ENCODE measurements around the gene ZNF532. TPM values are rescaled to one million over a fixed set of nuclear protein-coding genes. Genes with fewer than 3 reads are reported as not detected.

ZNF532 gene
- total and polyA plus RNA-seq, 2 of the 13 experiments (the other 11 are each of a cell fraction or from before 2014, with no cell fraction given): not detected

- no peak overlapping the region for H2AFZ ChIP-seq (ENCODE audit: low read length)
- no peak for ATAC-seq
- no peaks in the 10 kb centered on the region for H3K79me2 ChIP-seq (ENCODE audit: insufficient read depth, low read length)
- no peaks in the 10 kb centered on the region for H3K4me1 ChIP-seq (ENCODE audit: insufficient read depth, low read length)
- in situ Hi-C loops (cut with HindIII; ENCODE audit: extremely low pct_ligation_motif_present, low pct_unique_long_range_greater_than_20kb): no loop called here
- no peak overlapping the region for H3K4me2 ChIP-seq (ENCODE audit: low read depth, low read length)
- intact Hi-C loops (cut with micrococcal nuclease; ENCODE audit: unreplicated experiment): no loop called here
- no peak for DNase-seq (ENCODE audit: low spot score)
- H3K27me3 ChIP-seq (ENCODE audit: control insufficient read depth in 1 of 2, insufficient read depth in 2 of 2, low read length in 2 of 2): peaks cover 0 to 7% of the 10 kb centered on the region in 2 experiments; a peak in 1 of 5 replicates
- H4K20me1 ChIP-seq (ENCODE audit: insufficient read depth, low read length): no peaks in the 10 kb centered on the region
- CTCF ChIA-PET (ENCODE audit: low intra/inter-chr PET ratio, low total read pairs): no interaction called here
- no peak overlapping the region for H3K27ac ChIP-seq (ENCODE audit: extremely low read length, insufficient read depth, low read length)
- H3K4me3 ChIP-seq (replicated peaks in 1 of 3; ENCODE audit: insufficient read depth in 1 of 3, low read depth in 2 of 3, low read length in 3 of 3): no peak overlapping the region
- BruUV-seq (replicated peaks): no TSS peak
- H3K36me3 ChIP-seq (replicated peaks in 1 of 2; ENCODE audit: control insufficient read depth in 1 of 2, insufficient read depth in 2 of 2, low read length in 2 of 2): no peaks in the 10 kb centered on the region
- H3K9ac ChIP-seq (ENCODE audit: insufficient read depth, low read depth, low read length): no peak overlapping the region
- H3K9me3 ChIP-seq (ENCODE audit: low read length): no peaks in the 10 kb centered on the region
- FAIRE-seq: no peak
- 52% methylated on average over 6 of the region's 6 CpGs for WGBS (ENCODE audit: low lambda C conversion rate)
- TF ChIP-seq NFE2L1 (CRISPR knock-in tag; IDR thresholded peaks at IDR 0.05; ENCODE audit: borderline replicate concordance): no peak
- no peak for TF ChIP-seq IRX3 (CRISPR knock-in tag; IDR thresholded peaks at IDR 0.05; ENCODE audit: borderline replicate concordance, low read depth)
- TF ChIP-seq ARNT (IDR thresholded peaks at IDR 0.05): no peak
- TF ChIP-seq ZNF572 (CRISPR knock-in tag; IDR thresholded peaks at IDR 0.05): no peak
- no peak for TF ChIP-seq PATZ1 (CRISPR knock-in tag; IDR thresholded peaks at IDR 0.05)
- no peak for TF ChIP-seq ZNF746 (CRISPR knock-in tag; IDR thresholded peaks at IDR 0.05)
- no peak for TF ChIP-seq ZNF441 (CRISPR knock-in tag; IDR thresholded peaks at IDR 0.05; ENCODE audit: borderline replicate concordance)
- TF ChIP-seq ZBTB34 (CRISPR knock-in tag; IDR thresholded peaks at IDR 0.05): no peak
- TF ChIP-seq JARID2 (CRISPR knock-in tag; IDR thresholded peaks at IDR 0.05; ENCODE audit: insufficient replicate concordance): no peak
- TF ChIP-seq SOX6 (IDR thresholded peaks at IDR 0.05): no peak
- TF ChIP-seq SOX6 (CRISPR knock-in tag; IDR thresholded peaks at IDR 0.05): no peak
- TF ChIP-seq ZC3H13 (CRISPR knock-in tag; IDR thresholded peaks at IDR 0.05): no peak
- TF ChIP-seq CHD2 (IDR thresholded peaks at IDR 0.05; ENCODE audit: low read depth, low read length): no peak
- TF ChIP-seq ZNF614 (CRISPR knock-in tag; IDR thresholded peaks at IDR 0.05; ENCODE audit: borderline replicate concordance): no peak
- no peak for TF ChIP-seq HNF1A (IDR thresholded peaks at IDR 0.05; ENCODE audit: low read depth)
- TF ChIP-seq HNF1A (CRISPR knock-in tag; IDR thresholded peaks at IDR 0.05; ENCODE audit: borderline replicate concordance): no peak
- POLR2A ChIA-PET: no interaction called here
Observed at GRCh38 chr18:58894930-58895329, 30.3 kb downstream of the ZNF532 start.
